ENCODE data around the gene HADHA.
A peak's percentile ranks its signal among the peaks of the same experiment; 100 is the strongest.

DNA sequence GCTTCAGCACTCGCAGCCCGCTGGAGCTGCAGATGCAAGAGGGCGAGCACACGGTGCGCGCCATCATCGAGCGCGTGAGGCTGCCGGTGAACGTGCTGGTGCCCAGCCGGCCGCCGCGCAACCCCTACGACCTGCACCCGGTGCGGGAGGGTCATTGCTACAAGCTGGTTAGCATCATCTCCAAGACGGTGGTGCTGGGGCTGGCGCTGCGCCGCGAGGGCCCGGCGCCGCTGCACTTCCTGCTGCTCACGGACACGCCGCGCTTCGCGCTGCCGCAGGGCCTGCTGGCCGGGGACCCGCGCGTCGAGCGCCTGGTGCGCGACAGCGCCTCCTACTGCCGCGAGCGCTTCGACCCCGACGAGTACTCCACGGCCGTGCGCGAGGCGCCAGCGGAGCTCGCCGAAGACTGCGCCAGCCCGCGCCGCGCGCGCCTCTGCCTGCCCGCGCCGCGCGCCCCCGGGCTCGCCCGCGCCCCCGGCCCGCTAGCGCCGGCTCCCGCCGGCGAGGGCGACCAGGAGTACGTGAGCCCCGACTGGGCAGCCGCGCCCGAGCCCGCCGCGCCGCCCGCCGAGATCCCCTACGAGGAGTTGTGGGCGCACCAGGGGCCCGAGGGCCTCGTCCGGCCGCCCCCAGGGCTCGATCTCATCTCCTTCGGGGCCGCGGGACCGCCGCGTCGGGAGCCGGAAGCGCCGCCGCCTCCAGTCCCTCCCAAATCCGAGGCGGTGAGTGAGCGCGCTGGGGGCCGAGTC lies 59.7 kb downstream of the HADHA start:
- TF ChIP-seq CTCF (IDR thresholded peaks at IDR 0.05) (peak; percentile 20 to 94 (median 50)), POLR2A (IDR thresholded peaks at IDR 0.05) (peak in 2 of 3 donors; percentile 28 to 34)
